ENCODE measurements around the gene GALNT13.

Gene GALNT13

DNA sequence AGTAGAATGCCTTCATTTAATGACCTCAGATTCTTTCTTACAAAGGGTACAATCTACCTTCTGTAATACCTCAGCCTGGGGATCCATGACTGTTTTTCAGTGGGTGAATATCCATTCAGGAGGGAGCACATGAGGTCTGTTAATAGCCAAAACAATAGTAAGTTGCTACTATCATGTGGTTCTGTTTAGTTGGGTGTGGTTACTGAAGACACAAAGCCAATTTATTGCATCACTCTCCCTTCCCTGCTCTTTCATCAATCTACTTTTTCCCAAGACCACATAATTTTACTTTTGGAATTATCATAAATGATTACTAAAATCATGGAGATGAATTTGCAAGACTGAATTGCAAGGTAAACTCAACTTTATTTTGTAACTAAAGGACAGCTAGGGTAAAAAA is 254.2 kb downstream of the GALNT13 start:
- DNase-seq (ENCODE audit: low read depth in 2 of 2) = no peak

DNA sequence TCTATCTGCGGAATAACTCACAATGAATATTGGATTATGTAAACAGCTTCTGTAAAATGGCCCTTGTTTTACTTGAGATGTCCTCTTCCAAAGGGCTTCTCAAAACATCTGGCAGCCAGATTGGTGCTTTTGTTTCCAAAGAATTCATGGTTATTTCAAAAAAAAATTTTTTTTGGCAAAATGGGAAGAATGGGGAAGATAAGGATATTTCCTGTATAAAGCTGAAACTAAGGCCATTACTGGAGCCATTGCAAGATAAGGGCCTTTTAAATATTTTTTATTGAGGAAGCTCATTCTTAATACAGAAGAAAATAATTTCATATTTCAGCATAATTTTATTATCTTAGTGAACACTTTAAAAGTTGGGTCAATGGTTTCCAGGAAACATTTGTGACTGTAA is 259.1 kb downstream of the GALNT13 start:
- DNase-seq (ENCODE audit: low read depth in 2 of 2) = no peak

DNA sequence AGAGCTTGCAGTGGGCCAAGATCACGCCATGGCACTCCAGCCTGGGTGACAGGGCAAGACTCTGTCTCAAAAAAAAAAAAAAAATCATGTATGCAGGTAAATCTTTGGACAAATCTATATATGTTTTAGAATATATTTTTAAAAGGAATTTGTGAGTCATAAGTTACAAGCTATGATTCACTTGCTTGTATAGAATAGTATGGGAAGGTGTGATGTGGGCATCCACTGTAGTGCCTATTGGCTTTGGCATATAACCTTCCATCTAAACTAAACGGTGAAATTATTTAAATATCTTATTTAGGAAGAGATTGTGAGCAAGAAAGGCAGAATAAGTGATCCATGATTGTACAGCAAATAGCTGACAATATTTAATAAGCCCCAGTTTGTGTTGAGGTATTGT is 261.1 kb downstream of the GALNT13 start:
- DNase-seq (ENCODE audit: low read depth in 2 of 2) = no peak

DNA sequence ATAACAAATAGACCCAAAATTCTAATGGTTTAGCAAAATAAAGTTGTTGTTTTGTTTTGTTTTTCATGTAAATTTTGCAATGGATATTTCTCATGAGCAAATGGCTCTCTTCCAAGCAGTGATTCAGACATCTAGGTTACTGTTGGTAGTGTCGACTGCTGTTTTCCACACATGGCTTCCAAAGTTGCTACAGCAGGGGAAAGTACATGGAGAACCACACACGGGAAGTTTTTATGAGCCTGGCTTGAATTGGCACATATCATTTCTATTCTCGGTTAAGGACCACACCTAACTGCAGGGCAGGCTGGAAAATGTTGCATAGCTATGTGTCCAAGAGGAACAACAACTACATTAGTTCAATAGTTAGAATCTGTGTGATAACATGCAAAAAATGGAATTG is 262.1 kb downstream of the GALNT13 start:
- DNase-seq (ENCODE audit: low read depth in 2 of 2) = no peak

DNA sequence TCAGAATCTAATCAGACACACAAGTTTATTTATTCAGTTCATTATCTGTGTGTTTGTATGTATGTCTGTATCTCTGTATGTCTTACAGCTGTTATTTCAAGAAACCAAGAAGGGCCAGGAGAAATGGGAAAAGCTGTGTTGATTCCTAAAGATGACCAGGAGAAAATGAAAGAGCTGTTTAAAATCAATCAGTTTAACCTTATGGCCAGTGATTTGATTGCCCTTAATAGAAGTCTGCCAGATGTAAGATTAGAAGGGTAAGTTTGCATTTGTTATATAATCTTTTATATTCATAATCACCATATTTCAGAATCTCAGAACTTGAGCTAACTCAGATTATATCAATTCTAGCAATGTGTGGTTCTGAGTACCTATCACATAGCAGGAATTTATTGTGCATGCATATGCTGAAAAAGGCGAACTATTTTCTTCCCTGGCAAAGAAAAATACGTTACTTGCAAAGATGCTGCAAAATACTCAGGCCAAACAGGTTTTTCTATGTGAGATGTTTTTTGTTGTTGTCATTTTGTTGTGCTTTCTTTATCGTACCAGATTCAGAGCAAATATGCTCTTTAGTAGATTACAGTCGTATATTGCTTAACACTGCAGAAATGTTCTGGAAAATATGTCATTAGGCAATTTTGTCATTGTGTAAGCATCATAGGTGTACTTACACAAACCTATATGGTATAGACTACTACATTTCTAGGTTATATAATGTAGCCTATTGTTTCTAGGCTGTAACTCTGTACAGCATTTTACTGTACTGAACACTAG is 268.7 kb downstream of the GALNT13 start:
- DNase-seq (ENCODE audit: low read depth in 2 of 2) = no peak

DNA sequence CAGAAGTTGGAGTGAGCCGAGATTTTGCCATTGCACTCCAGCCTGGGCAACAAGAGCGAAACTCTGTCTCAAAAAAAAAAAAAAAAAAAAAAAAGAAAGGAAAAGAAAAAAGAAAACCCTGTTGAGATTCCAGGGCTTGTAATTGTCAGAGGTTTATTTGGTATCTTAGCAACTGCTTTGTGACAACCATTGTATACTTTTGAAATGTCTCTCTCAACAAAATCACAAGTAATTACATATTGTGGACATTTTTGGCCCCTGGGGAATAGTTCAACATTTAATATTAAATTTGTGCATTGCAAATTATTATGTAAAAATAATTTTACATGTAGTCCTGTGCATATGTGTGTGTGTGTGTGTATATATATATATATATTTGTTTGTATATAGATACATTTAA is 270.8 kb downstream of the GALNT13 start:
- no peak for DNase-seq (ENCODE audit: low read depth in 2 of 2)

DNA sequence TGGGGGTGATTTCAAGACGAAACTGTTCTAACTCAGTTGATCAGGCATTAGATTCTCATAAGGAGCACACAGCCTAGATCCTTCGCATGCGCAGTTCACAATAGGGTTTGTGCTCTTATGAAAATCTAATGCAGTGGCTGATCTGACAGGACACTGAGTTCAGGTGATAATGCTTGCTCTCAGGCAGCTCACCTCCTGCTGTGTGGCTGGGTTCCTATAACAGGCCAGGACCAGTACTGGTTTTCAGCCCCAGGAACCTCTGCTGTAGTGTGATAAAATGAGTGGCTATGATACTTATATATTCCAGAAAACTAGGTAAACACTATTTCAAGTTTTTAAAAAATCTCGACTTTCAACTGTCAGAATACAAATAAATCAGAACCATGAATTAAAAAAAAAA is 271.4 kb downstream of the GALNT13 start:
- no peak for DNase-seq (ENCODE audit: low read depth in 2 of 2)

DNA sequence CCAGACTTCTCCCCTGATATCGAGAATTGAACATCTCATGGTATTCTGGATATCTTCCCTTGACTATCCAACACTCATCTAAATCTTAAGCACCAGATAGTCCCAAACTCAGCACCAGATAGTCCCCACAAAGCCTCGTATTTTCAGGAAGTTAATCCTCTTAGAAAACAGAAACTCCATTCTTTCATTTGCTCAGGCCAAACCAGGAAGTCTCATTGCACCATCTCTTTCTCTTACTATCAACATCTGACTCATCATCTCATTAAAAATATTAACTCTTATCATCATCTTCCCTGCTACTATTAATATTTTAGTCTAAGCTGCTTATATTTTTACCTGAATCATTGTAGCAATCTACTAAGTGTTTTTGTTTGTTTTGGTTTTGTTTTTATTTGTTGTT is 286.4 kb downstream of the GALNT13 start:
- no peak for DNase-seq (ENCODE audit: low read depth in 2 of 2)

DNA sequence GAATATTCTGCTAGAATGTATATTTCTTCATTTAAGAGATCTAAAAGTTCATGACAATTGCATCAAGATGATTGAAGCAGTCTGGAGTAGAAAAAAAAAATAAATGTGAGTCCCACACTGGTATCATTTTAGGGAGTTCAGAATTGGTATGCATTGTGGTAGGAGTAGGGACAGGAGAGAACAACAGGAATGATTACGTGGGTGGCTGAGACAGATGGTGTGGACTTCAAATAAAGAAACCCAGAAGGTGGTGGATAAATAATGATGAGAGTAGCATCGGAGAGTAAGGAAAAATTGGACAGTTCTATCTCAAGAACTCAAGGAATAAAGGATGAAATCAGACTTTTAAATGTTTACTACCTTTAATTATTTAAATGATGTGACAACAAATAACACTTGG is 289.6 kb downstream of the GALNT13 start:
- no peak for DNase-seq (ENCODE audit: low read depth in 2 of 2)

DNA sequence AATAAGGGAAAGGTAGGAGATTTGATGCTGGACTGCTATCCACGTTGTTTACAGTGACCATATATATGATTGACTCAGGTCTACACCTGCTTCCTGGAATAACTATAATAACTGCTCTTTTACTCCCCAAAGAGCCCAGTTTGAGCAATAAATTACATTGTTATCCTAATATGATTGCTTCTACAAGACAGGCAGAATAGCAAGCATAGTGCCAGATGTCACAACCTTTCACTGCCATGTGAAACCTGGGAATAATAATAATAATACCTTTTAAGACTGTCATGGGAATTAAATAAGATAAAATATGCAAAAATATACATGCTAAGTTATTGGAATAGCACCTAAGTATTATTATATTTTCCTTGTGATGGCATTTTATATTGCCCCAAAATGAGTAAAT is 298.7 kb downstream of the GALNT13 start:
- DNase-seq (ENCODE audit: low read depth in 2 of 2) = no peak

DNA sequence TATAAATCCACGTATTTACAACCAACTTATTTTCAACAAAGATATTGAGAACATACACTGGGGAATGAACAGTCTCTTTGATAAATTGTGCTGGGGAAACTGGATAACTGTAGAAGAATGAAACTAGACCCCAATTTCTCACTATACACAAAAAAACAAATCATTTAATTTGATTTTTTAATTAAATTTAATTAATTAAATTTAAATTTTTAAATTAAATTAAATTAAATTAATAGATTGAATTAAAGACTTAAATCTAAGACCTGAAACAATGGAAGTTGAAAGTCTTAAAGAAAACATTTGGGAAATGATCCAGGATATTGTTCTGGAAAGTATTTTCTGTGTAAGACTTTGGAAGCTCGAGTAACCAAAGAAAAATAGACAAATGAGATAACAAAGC is 301.4 kb downstream of the GALNT13 start:
- DNase-seq (ENCODE audit: low read depth in 2 of 2) = no peak

DNA sequence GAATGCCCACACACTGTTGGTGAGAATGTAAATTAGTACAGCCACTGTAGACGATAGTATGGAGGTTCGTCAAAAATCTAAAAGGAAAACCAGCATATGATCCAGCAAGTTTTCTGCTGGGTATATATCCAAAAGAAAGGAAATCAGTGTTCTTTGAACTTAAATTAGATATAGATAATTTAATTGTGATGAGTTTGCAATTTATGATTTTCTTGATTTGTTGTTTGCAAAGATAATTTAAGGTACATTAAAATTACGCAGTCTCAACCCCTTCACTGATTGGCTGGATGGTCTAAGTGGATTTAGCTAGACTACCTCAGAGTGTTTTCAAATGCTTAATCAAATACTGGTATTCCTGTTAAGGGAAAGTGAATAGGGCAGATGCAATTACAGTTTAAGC is 302.2 kb downstream of the GALNT13 start:
- no peak for DNase-seq (ENCODE audit: low read depth in 2 of 2)

DNA sequence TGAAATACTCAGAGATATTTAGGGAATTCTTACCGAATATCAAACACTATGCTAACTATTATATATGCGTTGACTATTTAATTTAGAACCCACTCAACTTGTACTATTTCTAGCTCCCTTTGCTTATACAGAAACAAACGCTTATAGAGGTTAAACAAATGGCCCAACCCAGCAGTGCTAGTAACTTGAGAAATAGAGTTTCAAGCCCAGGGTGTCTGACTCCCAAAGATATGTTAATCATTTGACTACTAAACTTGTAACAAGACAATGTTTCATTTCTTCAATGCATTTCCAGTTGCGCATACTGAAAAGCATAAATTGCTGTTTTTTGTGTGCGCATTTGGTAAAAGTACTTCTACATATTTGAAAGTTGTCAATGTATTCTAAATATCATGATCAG is 310.3 kb downstream of the GALNT13 start:
- no peak for DNase-seq (ENCODE audit: low read depth in 2 of 2)

DNA sequence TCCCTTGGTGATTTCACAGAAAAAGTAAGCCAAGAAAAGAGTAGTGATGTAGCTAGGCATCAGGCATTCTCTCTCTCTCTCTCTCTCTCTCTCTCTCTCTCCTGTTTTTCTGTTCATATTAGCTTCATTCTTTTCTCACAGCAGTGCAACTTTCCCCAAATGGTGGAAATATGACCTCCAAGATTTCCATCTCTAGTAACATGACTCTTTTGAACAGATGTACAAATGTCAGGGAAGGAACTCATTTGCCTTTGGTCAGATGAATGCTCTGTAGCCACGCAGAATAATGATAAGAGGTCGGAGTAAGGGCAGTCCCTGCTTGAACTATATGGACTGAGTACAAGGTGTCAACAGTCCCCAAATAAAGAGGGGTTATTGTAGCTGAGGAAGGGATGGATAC is 316.2 kb downstream of the GALNT13 start:
- no peak for DNase-seq (ENCODE audit: low read depth in 2 of 2)

DNA sequence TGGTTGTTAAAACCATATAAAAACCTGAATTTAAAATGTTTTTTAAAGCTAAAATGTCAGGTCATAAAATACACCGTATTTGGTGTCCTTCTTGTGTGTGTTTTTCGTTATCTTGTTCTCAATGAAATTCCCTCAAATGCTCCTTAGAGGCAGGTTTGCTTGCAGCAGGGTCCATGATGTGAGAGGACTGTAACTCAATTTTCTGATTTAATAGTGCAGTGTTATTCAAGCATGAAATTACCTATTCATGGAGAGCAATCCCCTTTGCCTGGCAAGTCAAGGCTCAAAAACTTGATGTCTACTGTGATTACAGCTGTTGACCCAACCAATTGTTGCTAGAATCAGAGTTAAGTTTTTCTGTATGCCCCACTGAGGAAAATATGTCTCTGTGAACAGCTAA is 318.2 kb downstream of the GALNT13 start:
- no peak for DNase-seq (ENCODE audit: low read depth in 2 of 2)

DNA sequence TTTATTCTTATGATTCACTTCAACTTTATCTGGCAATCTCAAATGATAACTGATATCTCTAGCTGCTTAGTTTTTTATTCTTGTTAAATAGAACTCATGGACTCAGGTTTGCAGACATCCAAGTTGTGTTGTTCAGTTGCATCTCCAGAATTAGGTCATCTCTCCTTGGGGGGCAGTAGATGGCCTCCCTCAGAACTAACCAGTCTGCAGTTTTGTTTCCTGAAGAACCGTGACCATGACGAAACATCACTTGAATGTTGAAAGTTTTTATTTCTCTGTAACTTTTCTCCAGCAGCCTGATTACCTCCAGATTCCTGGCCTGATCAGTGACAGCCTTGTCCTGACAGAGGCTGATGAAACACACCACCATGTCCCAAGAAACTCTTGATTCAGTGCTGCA is 321.5 kb downstream of the GALNT13 start:
- no peak for DNase-seq (ENCODE audit: low read depth in 2 of 2)

DNA sequence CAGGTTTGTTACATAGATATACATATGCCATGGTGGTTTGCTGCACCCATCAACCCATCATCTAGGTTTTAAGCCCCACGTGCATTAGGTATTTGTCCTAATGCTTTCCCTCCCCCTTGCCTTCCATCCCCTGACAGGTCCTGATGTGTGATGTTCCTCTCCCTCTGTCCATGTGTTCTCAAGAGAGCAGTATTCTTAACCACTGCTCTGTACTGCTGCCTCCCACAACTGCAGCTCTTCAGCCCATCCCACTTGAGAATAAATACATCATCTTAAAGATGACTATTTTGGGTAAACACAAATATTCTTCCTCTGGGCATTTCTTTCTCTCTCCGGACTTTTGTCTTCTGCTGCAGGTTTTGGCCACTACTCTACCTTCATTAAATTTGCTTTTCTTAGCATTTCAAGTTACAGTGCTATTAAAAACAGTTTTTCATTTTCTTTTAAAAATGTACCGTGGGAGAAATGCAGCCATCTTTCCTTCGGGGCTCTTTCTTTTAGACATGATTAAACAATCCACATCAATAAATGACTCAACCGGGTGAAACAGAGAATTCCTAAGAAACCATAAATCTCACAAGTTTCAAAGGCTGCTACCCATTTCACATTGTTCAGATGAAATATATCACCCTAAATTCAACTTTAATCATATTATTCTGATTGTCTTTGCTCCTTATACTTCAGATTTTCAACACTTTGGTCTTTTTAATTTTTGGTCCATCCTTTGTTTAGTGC is 323.4 kb downstream of the GALNT13 start:
- DNase-seq (ENCODE audit: low read depth in 2 of 2) = no peak

DNA sequence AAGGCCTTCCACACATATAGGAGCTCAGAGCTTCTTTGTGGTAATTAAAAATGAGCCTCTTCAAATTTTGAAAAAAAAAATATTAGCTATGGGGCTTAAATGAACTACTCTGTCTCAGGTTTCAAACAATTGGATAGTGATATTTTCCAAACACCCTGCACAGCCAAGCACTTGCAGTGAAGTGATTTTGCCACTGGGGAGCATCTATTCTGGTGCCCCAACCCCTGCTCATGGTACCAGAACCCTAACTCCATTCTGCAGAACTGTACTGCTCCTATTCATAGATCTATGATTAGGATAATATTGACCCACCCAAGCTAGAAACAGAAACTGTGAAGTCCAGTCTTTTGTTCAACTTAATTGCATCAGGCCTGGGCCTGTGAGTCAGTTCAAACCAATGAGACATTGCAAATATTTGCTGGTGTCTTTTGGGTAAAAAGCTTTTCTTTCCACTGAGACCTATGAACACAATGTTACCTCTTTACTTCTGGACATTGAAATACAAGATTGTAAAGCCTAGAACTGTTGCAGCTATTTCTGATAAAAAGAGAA is 324.0 kb downstream of the GALNT13 start:
- DNase-seq (ENCODE audit: low read depth in 2 of 2) = no peak

DNA sequence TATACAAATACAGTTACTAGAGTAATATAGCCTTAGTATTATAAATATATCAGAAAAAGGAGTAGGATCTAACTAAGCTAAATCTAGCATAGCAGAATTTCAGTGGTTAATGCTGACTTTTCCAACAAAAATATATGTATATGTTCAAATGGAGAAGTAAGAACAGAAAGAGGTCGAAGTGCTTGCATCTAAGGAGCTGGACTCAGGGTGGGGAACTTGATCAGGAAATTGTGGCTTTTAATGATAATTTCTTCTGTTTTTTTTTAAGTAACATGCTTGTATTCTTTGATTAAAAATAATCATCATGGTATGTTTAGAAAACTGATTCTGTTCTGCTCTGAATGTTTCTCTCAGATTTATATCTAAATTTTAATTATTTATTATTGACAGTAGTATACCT is 327.1 kb downstream of the GALNT13 start:
- DNase-seq (ENCODE audit: low read depth in 2 of 2) = no peak

DNA sequence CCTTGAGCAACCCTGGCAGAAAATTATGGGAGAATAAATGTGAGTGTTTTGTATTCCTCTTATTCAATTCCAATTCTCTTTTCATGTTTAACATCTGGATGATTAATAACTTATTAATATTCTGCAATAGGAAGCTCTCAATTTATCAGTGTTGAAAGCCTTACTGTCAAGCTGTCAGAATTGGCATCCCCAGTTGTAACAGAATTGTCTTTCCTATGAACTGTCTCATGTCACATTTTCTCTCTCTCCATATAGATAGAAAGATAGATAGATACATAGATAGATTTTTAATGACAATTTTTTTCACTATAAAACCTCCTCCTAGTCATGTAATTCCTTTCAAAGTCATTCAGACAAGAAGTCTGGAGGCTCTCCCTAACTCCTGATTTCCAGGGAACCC is 331.5 kb downstream of the GALNT13 start:
- DNase-seq (ENCODE audit: low read depth in 2 of 2) = no peak

DNA sequence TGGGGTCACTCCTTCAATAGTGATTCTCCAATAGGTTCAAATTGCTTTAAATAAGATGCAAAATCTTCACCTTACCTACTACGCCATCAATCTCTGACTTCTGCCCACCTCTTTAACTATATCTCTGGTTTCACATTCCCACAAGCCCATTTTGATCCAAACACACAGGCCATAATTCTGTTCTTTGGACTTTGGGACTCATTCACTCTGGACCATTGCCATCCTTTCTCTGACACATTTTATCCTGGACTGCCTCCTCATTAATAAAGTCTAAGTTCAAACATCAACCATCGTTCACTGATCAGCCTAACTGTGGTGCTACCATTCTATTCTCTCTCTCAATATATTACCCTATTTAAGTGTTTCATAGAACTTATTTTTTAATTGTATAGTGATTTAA is 332.2 kb downstream of the GALNT13 start:
- DNase-seq (ENCODE audit: low read depth in 2 of 2) = no peak

DNA sequence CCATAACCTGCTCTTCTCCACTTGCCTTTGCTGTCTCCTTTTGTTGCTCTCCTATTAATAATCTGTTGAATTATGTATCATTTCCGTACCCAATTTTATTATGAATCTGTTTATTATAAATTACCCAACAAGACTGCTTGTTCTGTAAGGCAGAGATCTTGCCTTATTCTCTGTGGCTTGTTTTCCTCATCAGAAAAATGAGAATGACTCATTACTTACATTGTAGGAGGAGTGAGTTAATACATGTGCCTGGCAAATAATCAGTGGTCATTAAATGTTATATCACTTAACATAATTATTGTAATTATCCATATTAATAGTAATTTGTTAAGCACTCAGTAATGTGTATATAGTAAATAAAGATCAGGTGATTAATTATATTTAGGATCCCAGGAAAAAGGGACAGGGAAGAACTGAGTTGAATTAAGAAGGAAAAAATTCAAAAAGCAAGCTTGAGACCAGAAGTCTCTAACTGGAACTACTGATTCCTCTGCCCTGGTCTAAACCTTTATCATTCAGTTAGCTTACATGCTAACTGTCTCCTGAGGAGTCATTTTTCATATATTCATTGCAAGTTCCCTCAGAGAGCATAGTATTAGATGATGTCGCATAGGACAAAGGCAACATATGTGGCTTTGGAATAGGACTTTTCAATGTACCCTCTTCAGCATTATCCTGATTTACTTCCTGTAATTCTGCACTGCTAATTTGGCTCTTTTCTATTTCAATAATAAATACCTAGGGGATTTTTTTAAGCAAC is 335.7 kb downstream of the GALNT13 start:
- no peak for DNase-seq (ENCODE audit: low read depth in 2 of 2)

DNA sequence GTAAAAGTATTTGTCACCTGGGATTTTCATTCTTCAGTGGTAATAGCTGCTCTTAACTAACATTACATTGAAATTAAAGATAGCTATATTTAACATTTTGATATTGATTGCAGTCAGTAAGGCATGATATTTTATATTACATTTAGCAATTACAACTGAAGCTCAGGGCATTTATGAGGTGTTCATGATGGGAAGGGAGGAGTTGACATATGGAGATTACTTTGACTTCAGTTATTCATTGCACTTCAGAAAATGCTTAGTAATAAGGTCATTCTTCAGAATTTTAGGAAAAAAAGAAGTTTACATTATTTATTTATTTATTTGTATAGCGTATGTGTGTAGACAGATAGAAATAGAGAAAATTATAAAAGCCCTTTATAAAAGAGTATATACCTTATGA is 352.0 kb downstream of the GALNT13 start:
- DNase-seq (ENCODE audit: low read depth in 2 of 2) = no peak
